ENCODE results near the gene BROX. TPM values are rescaled to one million over a fixed set of nuclear protein-coding genes. Genes with fewer than 3 reads are reported as not detected.
A peak's percentile ranks its signal among the peaks of the same experiment; 100 is the strongest.

The BROX gene
- polyA plus RNA-seq, 2 of the 4 experiments (the other 2 are of a cell fraction) = 9.9 to 20.1 TPM

DNA sequence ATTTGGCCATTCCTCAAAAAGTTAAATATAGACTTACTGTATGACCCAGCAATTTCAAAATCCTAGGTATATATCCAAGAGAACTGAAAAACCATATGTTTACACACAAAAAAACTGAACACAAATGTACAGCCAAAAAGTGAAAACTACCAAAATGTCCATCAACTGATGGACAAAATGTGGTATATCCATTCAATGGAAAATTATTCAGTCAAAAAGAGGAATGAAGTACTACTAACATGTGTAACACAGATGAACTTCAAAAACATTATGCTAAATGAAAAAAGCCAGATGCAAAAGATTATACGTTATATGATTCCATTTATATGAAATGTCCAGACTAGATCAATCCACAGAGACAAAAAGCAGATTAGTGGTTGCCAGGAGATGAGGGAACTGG is 8.1 kb upstream of the BROX start:
- TF ChIP-seq SREBF2 (IDR thresholded peaks at IDR 0.05) (no peak), FOSL2 (IDR thresholded peaks at IDR 0.05) (no peak), FOSL2 (CRISPR knock-in tag; IDR thresholded peaks at IDR 0.05) (no peak), CBX8 (IDR thresholded peaks at IDR 0.05) (no peak), NR3C1 (IDR thresholded peaks at IDR 0.05) (no peak), CBX2 (IDR thresholded peaks at IDR 0.05; ENCODE audit: borderline replicate concordance, low read depth) (no peak), RCOR1 (IDR thresholded peaks at IDR 0.05; ENCODE audit: low read depth, low read length) (no peak), ZNF302 (CRISPR knock-in tag; IDR thresholded peaks at IDR 0.05) (no peak)
- Histone ChIP-seq H3K4me2 (no peak overlapping the region), H3K4me1 (peaks cover 4% of the 10 kb centered on the region; the same call in 1 of the 3 replicates), H3K9me3 (peaks cover 9% of the 10 kb centered on the region; the same call in 1 of the 3 replicates), H3K27ac (no peak overlapping the region), H3K4me3 (no peak overlapping the region)
- FAIRE-seq (peak; percentile 7), ATAC-seq (no peak), DNase-seq (ENCODE audit: low read depth in 1 of 2, low spot score in 1 of 2) (no peak)
- WGBS (ENCODE audit: missing lambda C conversion rate) = 95% methylated on average over 1 of the region's 1 CpG
- CTCF ChIA-PET = no interaction called here
- POLR2A ChIA-PET = no interaction called here

DNA sequence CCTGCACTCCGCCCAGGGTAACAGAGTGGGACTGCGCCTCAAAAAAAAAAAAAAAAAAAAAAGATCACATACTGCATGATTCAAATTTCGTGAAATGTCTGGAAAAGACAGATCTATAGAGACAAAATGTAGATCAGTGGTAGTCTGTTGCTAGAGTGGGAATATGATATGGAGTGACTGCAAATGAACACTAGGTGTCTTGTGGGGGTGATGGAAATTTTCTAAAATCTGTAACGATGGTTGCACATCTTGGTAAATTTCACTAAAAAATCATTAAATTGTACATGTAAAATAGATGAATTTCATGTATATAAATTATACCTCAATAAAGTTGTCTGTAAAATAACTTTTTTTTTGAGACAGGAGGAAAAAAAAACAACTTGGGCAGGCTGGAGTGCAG is 5.5 kb upstream of the BROX start:
- WGBS (ENCODE audit: missing lambda C conversion rate) = 69% methylated on average over 4 of the region's 4 CpGs
- Histone ChIP-seq H3K4me3 (no peak overlapping the region), H3K27ac (no peak overlapping the region), H3K4me1 (peaks cover 20% of the 10 kb centered on the region), H3K9me3 (peaks cover 9% of the 10 kb centered on the region; the same call in 1 of the 3 replicates), H3K4me2 (no peak overlapping the region)
- ChIA-PET CTCF (no interaction called here), POLR2A (no interaction called here)
- DNase-seq (ENCODE audit: low read depth in 1 of 2, low spot score in 1 of 2) (no peak), ATAC-seq (no peak), FAIRE-seq (no peak)
- no peak for TF ChIP-seq FOXS1 (CRISPR knock-in tag; IDR thresholded peaks at IDR 0.05)
- TF ChIP-seq CHD4 (IDR thresholded peaks at IDR 0.05; ENCODE audit: borderline replicate concordance) = no peak
- TF ChIP-seq, protein P1, sequence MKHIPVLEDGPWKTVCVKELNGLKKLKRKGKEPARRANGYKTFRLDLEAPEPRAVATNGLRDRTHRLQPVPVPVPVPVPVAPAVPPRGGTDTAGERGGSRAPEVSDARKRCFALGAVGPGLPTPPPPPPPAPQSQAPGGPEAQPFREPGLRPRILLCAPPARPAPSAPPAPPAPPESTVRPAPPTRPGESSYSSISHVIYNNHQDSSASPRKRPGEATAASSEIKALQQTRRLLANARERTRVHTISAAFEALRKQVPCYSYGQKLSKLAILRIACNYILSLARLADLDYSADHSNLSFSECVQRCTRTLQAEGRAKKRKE (CRISPR knock-in tag; IDR thresholded peaks at IDR 0.05; ENCODE audit: low read depth) = no peak
- TF ChIP-seq ZFP36 (IDR thresholded peaks at IDR 0.05; ENCODE audit: borderline replicate concordance, partially characterized antibody) = no peak
- TF ChIP-seq RAD21 (conservative IDR thresholded peaks at IDR 0.05 in 1 of 2, IDR thresholded peaks at IDR 0.05 in 1 of 2) = no peak
- no peak for TF ChIP-seq HEYL (CRISPR knock-in tag; IDR thresholded peaks at IDR 0.05)
- no peak for TF ChIP-seq KDM1A (IDR thresholded peaks at IDR 0.05; ENCODE audit: low read depth)
- no peak for TF ChIP-seq ZSCAN20 (CRISPR knock-in tag; IDR thresholded peaks at IDR 0.05)
- TF ChIP-seq HOXA7 (CRISPR knock-in tag; IDR thresholded peaks at IDR 0.05) = no peak
- no peak for TF ChIP-seq EHMT2 (IDR thresholded peaks at IDR 0.05; ENCODE audit: low read depth)
- no peak for TF ChIP-seq HOXB13 (CRISPR knock-in tag; IDR thresholded peaks at IDR 0.05; ENCODE audit: low read depth)
- TF ChIP-seq FOSB (CRISPR knock-in tag; IDR thresholded peaks at IDR 0.05) = no peak
- TF ChIP-seq CBX8 (IDR thresholded peaks at IDR 0.05) = no peak

DNA sequence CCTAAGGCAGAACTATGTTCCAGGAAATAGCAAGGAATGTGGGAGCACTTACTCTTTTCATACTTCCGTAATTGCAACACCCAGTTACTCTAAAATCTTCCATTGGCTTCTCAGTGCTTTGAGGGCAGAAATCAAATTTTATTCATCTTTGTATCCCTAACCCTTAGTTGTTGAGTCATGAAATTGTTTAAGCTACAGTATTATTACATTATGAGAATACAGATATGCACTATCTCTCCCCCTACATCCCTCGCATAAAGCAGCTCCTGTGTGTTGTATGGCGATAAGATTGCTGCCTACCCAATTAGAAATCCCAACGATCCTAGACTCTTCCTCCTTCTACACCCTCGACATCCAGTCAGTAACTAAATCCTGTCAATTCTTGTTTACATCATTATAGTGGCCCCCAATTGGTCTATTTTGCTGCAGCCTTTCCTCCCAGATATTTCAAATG is 2.6 kb upstream of the BROX start:
- H3K4me3 ChIP-seq = no peak overlapping the region
- FAIRE-seq (no peak), DNase-seq (ENCODE audit: low read depth in 1 of 2, low spot score in 1 of 2) (no peak), ATAC-seq (no peak)
- H3K9me3 ChIP-seq = peaks cover 1% of the 10 kb centered on the region; the same call in 1 of the 3 replicates
- CTCF ChIA-PET = interaction anchor here (1.1 to 1.3 kb wide), 3 partner anchors 75 to 372 kb away, joined by 3 to 4 read pairs (median 3); no protein-coding TSS in a partner anchor
- H3K4me1 ChIP-seq = peaks cover 20% of the 10 kb centered on the region
- POLR2A ChIA-PET = no interaction called here
- 91% methylated on average over 5 of the region's 5 CpGs for WGBS (ENCODE audit: missing lambda C conversion rate)
- TF ChIP-seq, protein P2, sequence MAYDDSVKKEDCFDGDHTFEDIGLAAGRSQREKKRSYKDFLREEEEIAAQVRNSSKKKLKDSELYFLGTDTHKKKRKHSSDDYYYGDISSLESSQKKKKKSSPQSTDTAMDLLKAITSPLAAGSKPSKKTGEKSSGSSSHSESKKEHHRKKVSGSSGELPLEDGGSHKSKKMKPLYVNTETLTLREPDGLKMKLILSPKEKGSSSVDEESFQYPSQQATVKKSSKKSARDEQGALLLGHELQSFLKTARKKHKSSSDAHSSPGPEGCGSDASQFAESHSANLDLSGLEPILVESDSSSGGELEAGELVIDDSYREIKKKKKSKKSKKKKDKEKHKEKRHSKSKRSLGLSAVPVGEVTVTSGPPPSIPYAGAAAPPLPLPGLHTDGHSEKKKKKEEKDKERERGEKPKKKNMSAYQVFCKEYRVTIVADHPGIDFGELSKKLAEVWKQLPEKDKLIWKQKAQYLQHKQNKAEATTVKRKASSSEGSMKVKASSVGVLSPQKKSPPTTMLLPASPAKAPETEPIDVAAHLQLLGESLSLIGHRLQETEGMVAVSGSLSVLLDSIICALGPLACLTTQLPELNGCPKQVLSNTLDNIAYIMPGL (CRISPR knock-in tag; IDR thresholded peaks at IDR 0.05; ENCODE audit: borderline replicate concordance) = no peak
- TF ChIP-seq HDAC2 (IDR thresholded peaks at IDR 0.05) (no peak), ZC3H11A (IDR thresholded peaks at IDR 0.05) (no peak), RNF2 (IDR thresholded peaks at IDR 0.05; ENCODE audit: borderline replicate concordance, low read depth) (no peak)
- no peak overlapping the region for H3K27ac ChIP-seq
- H3K4me2 ChIP-seq = peak overlapping the region; percentile 97; the same call in 2 of the 3 replicates
